ENCODE measurements around the gene KCNQ5. TPM values are rescaled to one million over a fixed set of nuclear protein-coding genes. Genes with fewer than 3 reads are reported as not detected.

KCNQ5 gene
- total RNA-seq, 2 donors from 2014 or later = 0.22 to 0.56 TPM

- DNase-seq = no peak
- H3K9ac ChIP-seq (ENCODE audit: low read depth in 2 of 2, low read length in 2 of 2) = no peak overlapping the region
Observed at GRCh38 chr6:72702421-72702820, 80.6 kb downstream of the KCNQ5 start.

GRCh38 chr6:72703093-72703492 lies 81.2 kb downstream of the KCNQ5 start:
- TF ChIP-seq CTCF (IDR thresholded peaks at IDR 0.05) = no peak
- Histone ChIP-seq H3K36me3 (no peaks in the 10 kb centered on the region), H3K9ac (ENCODE audit: low read depth in 2 of 2, low read length in 2 of 2) (no peak overlapping the region), H3K27me3 (no peaks in the 10 kb centered on the region), H3K4me1 (no peaks in the 10 kb centered on the region), H3K27ac (no peak overlapping the region), H3K9me3 (no peaks in the 10 kb centered on the region), H3K4me3 (no peak overlapping the region)
- DNase-seq = no peak
- intact Hi-C loops (cut with DNase I) = no loop called here

More at GRCh38 chr6:72702421-72702820, 80.6 kb downstream of the KCNQ5 start:
- H3K36me3 ChIP-seq = no peaks in the 10 kb centered on the region
- intact Hi-C loops (cut with DNase I) = no loop called here
- H3K4me1 ChIP-seq = no peaks in the 10 kb centered on the region
- H3K9me3 ChIP-seq = no peaks in the 10 kb centered on the region
- no peak overlapping the region for H3K27ac ChIP-seq
- no peak for TF ChIP-seq CTCF (IDR thresholded peaks at IDR 0.05)
- H3K4me3 ChIP-seq = no peak overlapping the region
- H3K27me3 ChIP-seq = no peaks in the 10 kb centered on the region

GRCh38 chr6:72704979-72705378 lies 83.1 kb downstream of the KCNQ5 start:
- Histone ChIP-seq H3K4me3 (no peak overlapping the region), H3K4me1 (no peaks in the 10 kb centered on the region), H3K9ac (ENCODE audit: low read depth in 2 of 2, low read length in 2 of 2) (no peak overlapping the region), H3K9me3 (no peaks in the 10 kb centered on the region), H3K36me3 (no peaks in the 10 kb centered on the region), H3K27me3 (no peaks in the 10 kb centered on the region), H3K27ac (no peak overlapping the region)
- DNase-seq = no peak
- intact Hi-C loops (cut with DNase I) = no loop called here
- no peak for TF ChIP-seq CTCF (IDR thresholded peaks at IDR 0.05)

- H3K36me3 ChIP-seq = no peaks in the 10 kb centered on the region
- H3K27ac ChIP-seq = no peak overlapping the region
- no peaks in the 10 kb centered on the region for H3K27me3 ChIP-seq
- DNase-seq = no peak
- no peaks in the 10 kb centered on the region for H3K9me3 ChIP-seq
- intact Hi-C loops (cut with DNase I) = no loop called here
- H3K4me1 ChIP-seq = no peaks in the 10 kb centered on the region
- no peak overlapping the region for H3K4me3 ChIP-seq
- no peak for TF ChIP-seq CTCF (IDR thresholded peaks at IDR 0.05)
- no peak overlapping the region for H3K9ac ChIP-seq (ENCODE audit: low read depth in 2 of 2, low read length in 2 of 2)
Observed at GRCh38 chr6:72709431-72709830, 87.6 kb downstream of the KCNQ5 start.

- intact Hi-C loops (cut with DNase I) = no loop called here
- H3K9me3 ChIP-seq = no peaks in the 10 kb centered on the region
Observed at GRCh38 chr6:72711731-72712130, 89.9 kb downstream of the KCNQ5 start.

More at GRCh38 chr6:72711731-72712130, 89.9 kb downstream of the KCNQ5 start:
- no peak overlapping the region for H3K4me3 ChIP-seq
- DNase-seq = no peak
- H3K9ac ChIP-seq (ENCODE audit: low read depth in 2 of 2, low read length in 2 of 2) = no peak overlapping the region
- H3K36me3 ChIP-seq = no peaks in the 10 kb centered on the region
- no peak for TF ChIP-seq CTCF (IDR thresholded peaks at IDR 0.05)
- no peaks in the 10 kb centered on the region for H3K4me1 ChIP-seq
- no peak overlapping the region for H3K27ac ChIP-seq
- H3K27me3 ChIP-seq = no peaks in the 10 kb centered on the region
